ENCODE results near the gene NFIA.

Gene NFIA

DNA sequence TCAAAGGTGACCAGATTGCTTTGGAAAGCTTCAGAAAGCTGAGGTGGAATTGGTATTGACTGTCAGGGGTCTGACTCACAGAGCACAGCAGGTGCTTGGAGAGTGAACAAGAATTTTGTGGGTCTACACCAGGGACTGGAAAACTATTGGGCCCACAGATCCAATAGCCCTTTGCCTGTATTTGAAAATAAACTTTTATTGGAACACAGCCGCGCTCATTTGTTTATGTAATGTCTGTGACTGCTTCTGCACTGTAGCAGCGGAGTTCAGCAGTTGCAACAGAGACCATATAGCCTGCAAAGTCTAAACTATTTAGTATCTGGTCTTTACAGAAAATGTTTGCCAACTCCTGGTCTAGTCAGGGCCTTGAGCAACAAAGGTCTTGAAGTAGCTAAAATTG is 315.6 kb downstream of the NFIA start:
- DNase-seq (ENCODE audit: low spot score) = no peak

DNA sequence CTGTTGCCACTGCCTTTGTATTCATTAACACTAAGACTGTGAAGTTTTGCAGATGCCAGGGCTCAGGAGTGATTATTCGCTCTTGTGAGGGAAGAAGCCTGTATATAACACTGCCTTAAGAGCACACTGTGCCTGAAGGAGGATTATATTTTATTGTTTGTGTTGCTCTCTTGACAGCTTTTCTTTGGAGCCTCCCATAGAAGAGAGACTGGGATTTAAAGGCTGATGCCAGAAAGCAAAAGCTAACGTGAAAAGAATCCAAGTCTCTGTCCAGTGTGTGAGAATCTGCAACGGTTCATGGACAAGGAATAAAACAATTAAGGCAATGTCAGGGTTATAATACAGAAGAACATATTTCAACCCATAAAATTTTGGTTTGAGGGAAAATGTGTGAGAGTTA is 316.8 kb downstream of the NFIA start:
- no peak for DNase-seq (ENCODE audit: low spot score)

DNA sequence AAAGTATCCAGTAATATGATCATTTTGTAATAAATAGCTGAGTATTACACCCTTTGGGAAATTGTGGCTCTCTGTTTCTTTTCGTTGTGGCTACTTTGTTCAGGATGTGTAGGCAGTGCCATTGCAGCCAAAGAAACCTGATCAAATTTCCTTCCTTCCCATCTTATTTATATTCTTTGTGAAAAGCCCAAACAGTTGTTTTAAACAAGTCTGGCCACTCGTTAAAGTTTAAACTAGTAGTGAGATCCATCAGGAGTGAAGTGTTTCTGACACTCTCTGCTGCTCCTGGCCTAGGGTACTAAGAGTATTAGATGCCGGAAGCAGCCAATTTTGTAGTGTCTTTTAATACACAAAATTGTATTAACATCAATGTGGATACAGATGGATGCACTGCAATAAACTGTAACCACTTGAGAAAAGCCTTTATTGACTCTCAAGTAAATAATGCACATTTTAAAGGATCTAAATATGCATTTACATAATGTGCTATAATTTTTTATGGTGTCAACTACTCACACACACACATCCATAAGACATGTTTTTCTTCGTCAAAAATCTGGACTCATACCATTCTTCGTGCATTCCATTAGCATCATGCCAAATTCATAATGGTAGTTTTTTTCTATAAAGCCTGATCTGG is 317.9 kb downstream of the NFIA start:
- no peak for DNase-seq (ENCODE audit: low spot score)

DNA sequence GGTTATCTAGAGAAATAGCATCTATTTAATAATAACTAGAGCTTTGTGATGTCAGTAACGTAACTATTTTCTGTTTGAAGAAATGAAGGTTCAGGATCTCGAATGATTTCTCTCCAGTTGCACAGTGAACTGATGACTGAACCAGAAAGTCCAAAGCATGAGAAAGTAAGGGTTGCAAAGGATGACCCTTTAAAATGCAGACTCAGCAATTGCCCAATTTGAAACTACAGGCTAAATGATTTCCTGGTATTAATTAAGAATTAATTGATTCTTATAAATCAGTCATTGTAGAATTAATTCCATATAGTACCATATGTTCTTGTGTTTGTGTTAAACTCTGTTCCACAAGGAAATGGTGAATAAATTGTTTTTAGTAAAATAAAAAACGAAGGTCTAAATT is 318.6 kb downstream of the NFIA start:
- DNase-seq (ENCODE audit: low spot score) = no peak

DNA sequence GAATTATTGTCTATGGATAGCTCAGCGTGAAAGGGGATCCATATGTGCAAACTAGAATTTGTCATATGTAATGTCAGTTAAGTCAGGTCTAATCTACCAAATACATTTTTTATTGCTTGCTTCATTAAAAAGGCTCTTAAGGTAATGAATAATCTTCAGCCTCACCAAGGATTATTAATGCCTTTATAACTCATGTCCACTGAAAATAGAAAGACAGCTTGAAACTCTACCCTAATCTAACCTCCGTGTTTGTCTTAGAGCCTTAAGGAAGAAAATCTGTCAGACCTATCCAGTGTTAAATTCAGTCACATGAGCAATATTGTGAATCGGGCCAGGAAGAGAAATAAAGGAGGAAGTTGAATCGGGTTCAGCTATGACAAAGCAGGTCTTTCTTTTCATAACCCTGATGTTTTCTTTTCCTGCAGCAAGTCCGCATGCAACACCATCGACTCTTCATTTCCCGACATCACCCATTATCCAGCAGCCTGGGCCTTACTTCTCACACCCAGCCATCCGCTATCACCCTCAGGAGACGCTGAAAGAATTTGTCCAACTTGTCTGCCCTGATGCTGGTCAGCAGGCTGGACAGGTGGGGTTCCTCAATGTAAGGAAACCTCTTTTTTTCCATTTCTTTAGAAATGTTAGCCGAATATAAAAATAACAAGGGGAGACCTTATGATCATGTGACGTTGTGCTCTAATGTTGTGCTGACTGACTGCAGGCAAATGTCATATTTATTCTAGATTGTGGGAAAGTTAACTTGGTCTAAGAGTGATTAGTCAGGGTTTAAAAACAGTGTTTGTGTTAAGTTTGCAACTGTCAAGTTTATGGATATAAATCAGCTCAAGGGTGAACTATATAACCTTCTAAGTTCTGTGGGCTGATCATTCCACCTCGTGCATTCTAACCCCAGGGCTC is 321.6 kb downstream of the NFIA start:
- peak; percentile 6 for DNase-seq (ENCODE audit: low spot score)

DNA sequence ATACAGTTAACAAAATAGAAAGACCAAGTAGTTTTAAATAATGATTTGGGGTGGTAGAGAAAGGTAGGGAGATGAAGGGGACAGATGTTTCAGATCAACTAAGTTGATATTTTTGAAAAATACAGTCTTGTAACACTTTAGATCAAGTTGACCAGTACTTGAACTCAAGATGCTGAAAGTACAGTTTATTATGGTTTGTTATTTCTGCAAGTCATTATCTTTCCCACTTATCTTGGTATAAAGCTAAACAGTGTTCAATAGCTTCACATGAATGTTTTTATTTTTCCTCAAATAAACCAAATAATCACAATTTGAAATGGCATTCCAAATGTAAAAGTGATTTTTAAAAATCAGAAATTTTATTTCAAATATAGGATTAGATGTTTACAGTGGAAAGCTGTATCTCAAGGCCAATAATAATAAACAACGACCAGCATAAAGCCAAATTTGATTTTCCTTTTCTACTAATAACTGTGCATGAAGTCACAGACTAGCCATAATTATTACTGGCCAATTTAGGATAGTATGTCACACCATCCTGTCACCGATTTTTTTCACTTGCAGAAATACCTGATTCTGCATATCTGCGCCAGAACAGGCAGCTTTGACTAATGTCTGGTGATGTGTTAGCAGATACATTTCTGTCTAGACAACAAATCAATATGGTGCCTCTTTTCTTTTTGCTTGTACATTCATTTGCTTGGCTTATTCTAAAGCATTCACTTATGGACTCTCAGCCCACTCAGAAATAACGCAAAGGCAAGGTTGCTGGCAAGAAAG is 322.4 kb downstream of the NFIA start:
- no peak for DNase-seq (ENCODE audit: low spot score)

DNA sequence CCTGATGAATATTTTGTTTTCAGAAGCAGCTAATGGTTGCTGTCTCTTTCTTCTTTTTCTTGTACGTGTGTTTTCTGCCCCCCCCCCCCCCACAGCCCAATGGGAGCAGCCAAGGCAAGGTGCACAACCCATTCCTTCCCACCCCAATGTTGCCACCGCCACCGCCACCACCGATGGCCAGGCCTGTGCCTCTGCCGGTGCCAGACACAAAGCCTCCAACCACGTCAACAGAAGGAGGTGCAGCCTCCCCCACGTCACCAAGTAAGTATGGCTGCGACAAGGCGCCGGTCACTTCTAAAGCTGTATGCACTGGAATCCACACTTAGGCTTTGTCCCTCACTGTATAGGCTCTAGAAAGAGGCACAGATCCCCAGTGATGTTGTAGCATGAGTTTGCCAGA is 324.1 kb downstream of the NFIA start:
- DNase-seq (ENCODE audit: low spot score) = no peak

DNA sequence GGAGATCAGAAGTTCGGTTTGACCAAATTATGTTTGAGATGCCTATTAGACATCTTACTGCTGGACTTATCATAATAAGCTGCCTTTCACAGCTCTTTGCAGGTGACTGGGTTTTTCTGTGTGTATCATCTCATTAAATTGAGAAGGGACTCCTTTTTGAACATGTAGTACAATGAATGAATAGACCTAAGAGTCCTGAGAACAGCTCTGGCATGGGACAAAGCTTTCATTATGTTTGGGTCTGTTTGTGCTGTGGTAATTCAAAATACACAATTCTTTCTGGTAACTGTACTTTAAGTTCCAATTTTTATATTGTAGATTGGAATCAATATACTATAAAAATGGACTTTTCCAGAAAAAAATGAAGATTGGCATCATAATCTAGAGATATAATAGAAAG is 330.2 kb downstream of the NFIA start:
- DNase-seq (ENCODE audit: low spot score) = no peak

DNA sequence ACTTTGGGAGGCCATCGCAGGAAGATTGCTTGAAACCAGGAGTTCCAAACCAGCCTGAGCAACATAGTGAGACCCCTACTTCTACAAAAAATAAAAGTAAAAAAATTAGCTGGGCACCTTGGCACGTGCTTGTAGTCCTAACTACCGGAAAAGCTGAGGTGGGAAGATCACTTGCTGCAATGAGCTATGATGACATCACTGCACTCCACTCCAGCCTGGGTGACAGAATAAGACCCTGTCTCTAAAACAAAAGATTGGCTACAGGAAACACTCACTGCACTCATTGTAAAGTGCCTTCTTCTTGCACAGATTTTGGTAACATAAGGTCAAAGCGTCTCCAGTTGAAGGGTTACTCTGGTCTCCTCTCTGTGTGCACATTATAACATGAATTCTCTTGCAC is 336.8 kb downstream of the NFIA start:
- no peak for DNase-seq (ENCODE audit: low spot score)

DNA sequence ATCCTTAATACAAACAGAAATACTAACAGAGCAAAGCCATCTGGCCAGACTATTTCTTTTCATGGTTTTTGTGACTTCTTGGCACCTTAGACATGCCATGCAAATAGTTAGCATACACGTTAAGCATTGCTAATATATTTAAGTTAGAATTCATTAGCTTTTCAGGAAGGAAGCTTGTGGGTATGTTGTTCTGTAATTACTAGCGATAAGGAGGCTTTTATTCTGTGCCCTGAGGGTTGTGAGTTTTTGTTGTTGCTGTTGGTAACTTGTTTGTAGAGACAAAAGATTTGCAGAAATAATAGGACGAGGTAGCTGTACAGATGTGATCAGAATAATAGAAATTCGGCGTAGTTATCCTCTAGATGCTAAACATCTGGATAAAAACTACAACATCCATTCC is 337.3 kb downstream of the NFIA start:
- no peak for DNase-seq (ENCODE audit: low spot score)

DNA sequence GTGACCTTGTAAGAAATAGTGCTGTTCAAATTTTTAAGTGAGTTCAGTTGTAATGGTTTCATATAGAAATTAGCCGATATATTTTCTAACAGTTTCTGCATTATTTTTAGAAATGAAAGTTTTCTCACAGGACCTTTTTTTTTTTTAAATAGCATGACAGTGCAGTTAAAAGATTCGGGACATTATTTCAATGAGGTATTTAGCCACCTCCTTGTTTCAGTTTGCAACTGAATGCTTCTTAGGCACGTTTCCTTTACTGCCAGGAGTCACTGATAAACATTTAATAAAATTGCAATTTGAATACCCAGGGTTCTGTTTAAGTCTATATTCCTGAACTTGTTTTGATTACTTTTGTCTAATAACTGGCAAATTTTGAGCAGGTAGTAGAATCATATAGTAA is 337.9 kb downstream of the NFIA start:
- no peak for DNase-seq (ENCODE audit: low spot score)

DNA sequence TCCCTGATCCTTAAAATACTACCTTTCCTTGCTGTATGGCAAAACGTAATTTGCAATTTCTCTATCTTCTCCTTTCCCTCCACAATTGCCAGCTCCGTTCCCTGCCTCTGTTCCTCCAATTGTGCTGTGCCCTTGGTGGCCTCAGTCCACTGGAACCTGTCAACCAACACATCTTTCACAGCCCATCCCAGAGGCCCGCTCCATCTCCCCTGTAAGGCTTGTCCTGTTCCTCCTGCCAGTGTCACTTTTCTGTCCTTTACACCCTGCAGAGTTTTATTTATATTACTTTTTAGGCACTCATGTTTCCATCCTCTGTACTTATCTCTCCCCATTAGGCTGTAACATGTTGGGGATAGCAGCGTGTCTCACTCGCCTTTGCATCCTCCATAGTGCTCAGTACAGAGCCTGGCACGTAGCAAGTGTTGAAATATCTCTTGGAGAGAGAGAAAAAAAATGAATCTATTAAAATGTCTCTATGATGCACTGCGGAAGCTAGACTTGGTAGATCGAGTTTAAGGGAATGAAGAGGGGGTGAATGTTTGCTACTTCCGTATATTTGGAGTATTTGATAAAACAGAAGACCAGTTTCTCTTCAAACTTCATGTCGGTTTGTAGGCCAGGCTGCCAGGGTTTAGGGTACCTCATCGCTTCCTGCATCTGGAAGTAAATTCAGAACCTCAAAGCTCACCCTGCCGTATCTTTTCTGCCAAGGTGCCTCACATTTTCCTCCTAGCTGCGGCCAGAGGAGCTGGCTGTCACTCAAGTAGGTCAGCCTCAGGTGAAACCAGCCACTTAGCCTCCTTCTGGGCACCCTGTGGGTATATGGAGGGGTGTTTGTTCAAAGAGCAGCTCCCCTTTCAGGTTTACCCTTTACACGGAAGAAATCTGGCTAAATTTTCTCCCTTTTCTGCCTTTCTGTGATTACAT is 338.8 kb downstream of the NFIA start:
- DNase-seq (ENCODE audit: low spot score) = no peak

DNA sequence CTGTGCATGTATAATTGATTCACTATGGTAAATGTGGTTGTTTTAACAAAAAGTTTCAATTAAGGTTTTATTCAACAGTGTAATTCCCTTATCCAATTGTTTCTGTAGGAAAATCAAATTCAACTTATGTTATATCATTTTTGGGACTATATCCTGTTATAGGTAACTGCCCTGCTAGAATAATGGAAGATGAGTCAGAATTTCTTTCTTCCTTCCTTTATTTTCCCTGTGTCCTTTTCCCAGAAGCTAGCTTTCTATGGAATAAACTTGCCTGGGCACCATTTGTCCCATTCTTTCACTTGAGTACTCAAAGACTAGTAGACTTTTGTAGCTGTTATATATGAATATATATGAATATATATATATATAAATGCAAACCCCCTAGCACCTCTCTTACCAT is 341.3 kb downstream of the NFIA start:
- no peak for DNase-seq (ENCODE audit: low spot score)

DNA sequence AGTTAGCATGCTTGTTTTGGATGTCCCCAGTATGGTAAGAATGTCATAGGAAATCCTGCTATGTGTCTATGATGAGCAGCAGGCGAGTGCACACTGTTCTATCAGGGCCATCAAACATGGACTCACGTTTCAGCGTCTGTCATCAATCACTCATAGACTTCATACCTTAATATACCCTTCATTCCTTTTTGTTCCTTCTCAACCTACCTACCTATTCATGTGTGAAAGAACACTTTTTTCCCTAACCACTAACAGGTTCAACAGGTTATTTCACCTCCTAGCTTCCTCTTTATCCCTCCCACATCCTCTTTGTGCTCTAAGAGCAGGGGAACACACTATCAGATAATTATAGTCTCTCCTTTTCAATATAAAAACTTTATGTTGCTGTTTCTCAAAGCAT is 342.0 kb downstream of the NFIA start:
- peak; percentile 79 for DNase-seq (ENCODE audit: low spot score)

DNA sequence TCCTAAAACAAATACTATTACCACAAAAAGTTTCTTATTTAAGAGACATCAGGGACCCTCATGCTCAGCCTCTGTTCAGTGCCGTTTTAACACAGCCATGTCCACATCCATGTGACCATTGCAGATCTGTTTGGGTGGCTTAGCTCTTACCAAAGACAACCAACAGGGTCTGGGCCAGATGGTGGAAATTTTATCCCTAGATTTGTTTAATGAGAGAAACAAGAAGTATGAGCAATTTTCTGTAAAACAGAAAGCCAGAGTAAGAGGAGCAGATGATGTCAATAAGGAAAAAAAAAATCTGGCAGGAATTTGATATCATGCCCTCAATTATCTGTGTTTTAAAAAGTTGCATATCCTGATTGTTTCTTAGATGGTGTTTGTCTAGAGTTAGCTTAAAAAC is 342.7 kb downstream of the NFIA start:
- DNase-seq (ENCODE audit: low spot score) = no peak

DNA sequence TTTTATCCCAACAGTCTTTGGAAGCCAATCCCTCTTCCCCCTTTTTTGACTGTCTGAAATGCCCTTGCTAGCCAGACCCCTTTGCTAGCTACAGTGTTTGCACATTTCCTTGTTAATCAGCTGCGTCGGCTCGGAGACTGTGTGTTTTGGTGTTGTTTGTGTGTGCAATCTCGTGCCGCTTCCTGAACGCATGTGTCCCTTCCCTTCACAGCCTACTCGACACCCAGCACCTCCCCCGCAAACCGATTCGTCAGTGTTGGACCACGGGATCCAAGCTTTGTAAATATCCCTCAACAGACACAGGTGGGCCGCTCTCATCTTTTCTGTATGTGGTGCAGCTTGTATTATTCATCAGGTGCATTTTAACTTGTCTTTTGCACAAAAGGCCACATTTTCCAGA is 343.9 kb downstream of the NFIA start:
- DNase-seq (ENCODE audit: low spot score) = no peak

DNA sequence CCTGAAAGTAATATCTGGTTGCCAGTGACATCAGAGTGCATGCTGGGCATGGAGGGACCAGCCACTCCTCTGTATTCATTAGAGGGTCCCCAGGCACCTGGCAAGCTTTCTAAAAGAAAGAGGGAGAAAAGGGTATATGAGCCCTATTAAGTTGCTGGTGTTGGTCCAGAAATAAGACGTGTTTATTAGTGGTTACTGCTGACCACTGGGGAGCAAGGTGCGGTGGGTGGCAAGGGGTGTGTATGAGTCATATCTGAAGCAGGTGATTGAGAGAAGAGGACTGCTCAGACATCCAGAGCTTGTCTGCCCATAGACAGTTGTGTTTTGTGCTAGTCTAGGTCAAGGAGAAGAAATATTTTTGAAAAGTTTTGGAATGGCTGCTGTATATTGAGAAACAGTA is 344.5 kb downstream of the NFIA start:
- DNase-seq (ENCODE audit: low spot score) = peak; percentile 31

DNA sequence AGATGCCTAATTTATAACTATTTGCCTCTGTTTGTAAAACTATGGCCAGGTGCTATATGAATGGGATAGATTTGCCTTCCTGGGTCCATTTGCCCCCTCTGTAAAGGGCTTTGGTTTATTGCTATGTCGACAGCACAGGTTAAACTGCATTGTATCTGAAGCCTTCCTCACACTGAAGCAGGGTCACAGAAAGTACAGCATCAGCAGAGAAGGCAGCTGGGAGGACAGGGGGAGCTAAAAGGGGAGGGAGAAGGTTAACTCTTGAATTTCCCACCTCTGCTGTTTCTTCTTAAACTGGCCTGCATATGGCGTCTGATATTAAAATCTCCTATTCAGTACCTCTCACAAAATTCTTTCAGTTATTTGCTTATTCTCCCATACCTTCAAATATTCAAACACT is 345.1 kb downstream of the NFIA start:
- no peak for DNase-seq (ENCODE audit: low spot score)

DNA sequence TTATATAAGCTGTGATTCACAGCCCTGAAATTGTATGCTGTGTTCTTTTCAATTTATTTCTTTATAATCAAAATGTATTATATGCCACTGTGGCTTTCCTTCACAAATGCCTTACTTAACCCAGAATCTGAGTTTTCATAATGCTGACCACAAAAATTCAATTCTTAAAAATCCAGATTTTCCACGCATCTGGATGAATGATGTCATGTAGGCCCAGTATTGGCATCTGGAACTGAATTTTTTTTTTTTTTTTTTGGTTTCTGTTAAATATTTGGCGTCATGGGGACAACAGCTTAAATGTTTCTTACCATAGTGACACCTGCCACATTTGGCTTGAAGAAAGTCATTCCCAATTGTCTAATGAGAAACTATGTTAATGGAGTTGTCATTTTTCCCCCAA is 345.8 kb downstream of the NFIA start:
- no peak for DNase-seq (ENCODE audit: low spot score)

DNA sequence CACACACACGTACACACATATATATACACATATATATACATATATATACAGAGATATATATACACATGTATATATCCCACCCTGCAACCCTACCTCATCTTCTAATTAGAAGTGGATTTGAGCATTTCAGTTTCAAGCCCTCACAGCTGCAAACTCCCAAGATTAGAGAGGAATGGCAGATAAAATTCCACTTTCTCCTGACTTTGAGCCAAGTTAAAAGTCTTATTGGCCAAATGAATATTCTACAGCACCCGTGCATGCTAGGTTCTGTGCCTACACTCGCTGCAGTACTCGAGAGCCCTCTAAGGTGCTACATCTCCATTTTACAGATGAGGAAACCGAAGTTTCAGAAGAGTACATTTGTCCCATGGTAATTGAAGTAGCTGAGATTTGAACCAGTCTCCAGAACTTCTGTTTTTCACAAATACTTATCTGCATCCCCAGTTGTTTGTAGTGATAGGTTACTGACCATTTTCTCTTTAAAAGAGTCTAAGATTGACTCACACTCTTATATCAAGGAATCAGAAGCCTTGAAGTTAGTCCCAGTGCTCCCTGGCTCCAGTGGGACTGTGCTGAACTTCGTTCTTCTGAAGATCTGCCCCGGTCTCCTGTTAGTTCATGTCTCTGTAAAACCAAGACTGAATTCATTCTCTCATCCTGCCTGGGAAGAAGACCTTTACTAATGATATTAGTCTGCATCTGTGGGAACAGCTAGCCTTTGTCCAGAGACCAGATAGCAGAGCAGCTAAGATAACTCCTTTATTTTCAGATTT is 350.4 kb downstream of the NFIA start:
- DNase-seq (ENCODE audit: low spot score) = no peak

DNA sequence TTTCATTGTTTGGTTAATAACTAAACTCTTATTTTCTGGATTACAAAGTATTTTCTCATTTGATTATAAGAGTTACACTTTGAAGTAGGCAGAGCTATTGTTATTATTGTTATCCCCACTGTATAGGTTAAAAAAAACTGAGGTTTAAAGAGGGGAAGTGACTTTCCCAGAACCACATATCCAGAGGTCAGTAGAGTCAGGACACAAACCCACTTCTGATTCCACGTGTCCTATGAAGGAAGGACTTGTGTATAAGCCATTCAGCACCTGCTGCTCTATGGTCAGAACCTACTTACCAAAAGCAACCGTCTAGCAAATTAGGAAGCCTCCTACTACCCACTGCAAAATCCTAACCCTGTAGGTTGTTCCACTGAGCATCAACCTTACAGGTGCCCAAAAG is 351.3 kb downstream of the NFIA start:
- no peak for DNase-seq (ENCODE audit: low spot score)

Data from kidney tubule cell (primary cell).